Measurements from ENCODE around the gene CAT. TPM values are rescaled to one million over a fixed set of nuclear protein-coding genes. Genes with fewer than 3 reads are reported as not detected.
A peak's percentile ranks its signal among the peaks of the same experiment; 100 is the strongest.

CAT gene
- total RNA-seq, 1 donor from 2014 or later = 126 TPM

GRCh38 chr11:34443136-34443535 lies 4.4 kb downstream of the CAT start:
- H3K36me3 ChIP-seq = peaks cover 5% of the 10 kb centered on the region
- H3K27me3 ChIP-seq (ENCODE audit: low read depth) = no peaks in the 10 kb centered on the region
- TF ChIP-seq CTCF (IDR thresholded peaks at IDR 0.05; ENCODE audit: borderline replicate concordance) = no peak
- intact Hi-C loops (cut with micrococcal nuclease) = no loop called here
- DNase-seq = no peak
- no peak overlapping the region for H3K4me3 ChIP-seq
- H3K27ac ChIP-seq (replicated peaks) = no peak overlapping the region
- no peaks in the 10 kb centered on the region for H3K9me3 ChIP-seq (replicated peaks)
- H3K4me1 ChIP-seq = peaks cover 98% of the 10 kb centered on the region

GRCh38 chr11:34444428-34444827 lies 5.7 kb downstream of the CAT start:
- intact Hi-C loops (cut with micrococcal nuclease) = no loop called here
- Histone ChIP-seq H3K27ac (replicated peaks) (no peak overlapping the region), H3K9me3 (replicated peaks) (no peaks in the 10 kb centered on the region), H3K4me1 (peaks cover 100% of the 10 kb centered on the region), H3K27me3 (ENCODE audit: low read depth) (no peaks in the 10 kb centered on the region), H3K36me3 (peaks cover 13% of the 10 kb centered on the region), H3K4me3 (no peak overlapping the region)
- DNase-seq = no peak
- no peak for TF ChIP-seq CTCF (IDR thresholded peaks at IDR 0.05; ENCODE audit: borderline replicate concordance)

GRCh38 chr11:34445956-34446355 lies 7.2 kb downstream of the CAT start:
- DNase-seq = no peak
- intact Hi-C loops (cut with micrococcal nuclease) = no loop called here
- peaks cover 85% of the 10 kb centered on the region for H3K4me1 ChIP-seq
- H3K9me3 ChIP-seq (replicated peaks) = no peaks in the 10 kb centered on the region
- no peaks in the 10 kb centered on the region for H3K27me3 ChIP-seq (ENCODE audit: low read depth)
- H3K36me3 ChIP-seq = peaks cover 28% of the 10 kb centered on the region
- TF ChIP-seq CTCF (IDR thresholded peaks at IDR 0.05; ENCODE audit: borderline replicate concordance) = no peak
- H3K4me3 ChIP-seq = no peak overlapping the region
- H3K27ac ChIP-seq (replicated peaks) = no peak overlapping the region

GRCh38 chr11:34446386-34446785 lies 7.7 kb downstream of the CAT start:
- Histone ChIP-seq H3K27ac (replicated peaks) (peak overlapping the region; percentile 57), H3K36me3 (peaks cover 32% of the 10 kb centered on the region), H3K9me3 (replicated peaks) (no peaks in the 10 kb centered on the region), H3K4me3 (peak overlapping the region; percentile 4), H3K27me3 (ENCODE audit: low read depth) (no peaks in the 10 kb centered on the region), H3K4me1 (peaks cover 80% of the 10 kb centered on the region)
- intact Hi-C loops (cut with micrococcal nuclease) = no loop called here
- no peak for TF ChIP-seq CTCF (IDR thresholded peaks at IDR 0.05; ENCODE audit: borderline replicate concordance)
- DNase-seq = no peak

- Histone ChIP-seq H3K4me3 (peak overlapping the region; percentile 4), H3K27me3 (ENCODE audit: low read depth) (no peaks in the 10 kb centered on the region), H3K9me3 (replicated peaks) (no peaks in the 10 kb centered on the region), H3K4me1 (peaks cover 74% of the 10 kb centered on the region), H3K36me3 (peaks cover 34% of the 10 kb centered on the region), H3K27ac (replicated peaks) (peak overlapping the region; percentile 57)
- intact Hi-C loops (cut with micrococcal nuclease) = no loop called here
- DNase-seq = no peak
- TF ChIP-seq CTCF (IDR thresholded peaks at IDR 0.05; ENCODE audit: borderline replicate concordance) = no peak
Measured at GRCh38 chr11:34447044-34447443, 8.3 kb downstream of the CAT start.

All from left ventricle myocardium inferior (tissue), 1 donor.